HEK293 (cell line): ENCODE measurements around the gene CTIF.

Experiments
- CTCF ChIA-PET: fragments of 350-600 bp; formaldehyde crosslinking; extraction: SDS; loops from one replicate; lab custom pipeline; 2021; ENCODE audit warnings: antibody characterized with exemption; lab: Yijun Ruan, JAX
- POLR2A ChIA-PET: fragments of 300-600 bp; formaldehyde crosslinking; extraction: SDS; loops from one replicate; lab custom pipeline; 2020; ENCODE audit warnings: antibody characterized with exemption, inconsistent platforms; lab: Yijun Ruan, JAX
- H3K27ac ChIP-seq: fragments of 200-500 bp; sonication (Bioruptor generic); 2 replicates; pipeline ENCODE4 v1.5.1; 2014; ENCODE audit warnings: low read depth, low read length, control low read depth, inconsistent platforms; ENCODE audit errors: extremely low read depth
- H3K36me3 ChIP-seq, 2 experiments: fragments of 200-500 bp in 1 of 2; sonication (Bioruptor generic) in 1 of 2; 1 replicate in 1 of 2; 2 replicates in 1 of 2; pipeline ENCODE4 v1.5.1; 2014 to 2017; ENCODE audit warnings: inconsistent platforms in 2 of 2, low read length in 2 of 2; ENCODE audit not compliant: control insufficient read depth in 2 of 2, insufficient read depth in 1 of 2
- H3K4me1 ChIP-seq: fragments of 200-500 bp; sonication (Bioruptor generic); 2 replicates; pipeline ENCODE4 v1.5.1; 2014; ENCODE audit warnings: mild to moderate bottlenecking, low read length, inconsistent platforms; ENCODE audit not compliant: control insufficient read depth, insufficient read depth
- H3K4me3 ChIP-seq: 2 replicates; pipeline ENCODE4 v1.5.1; 2011; ENCODE audit warnings: low read depth, mild to moderate bottlenecking, control low read depth, low read length, moderate library complexity
- H3K9me3 ChIP-seq: fragments of 200-500 bp; sonication (Bioruptor generic); 2 replicates; pipeline ENCODE4 v1.5.1; 2014; ENCODE audit warnings: low read depth, low read length, inconsistent platforms; ENCODE audit not compliant: control insufficient read depth, insufficient read depth
- BCL11A ChIP-seq: fragments of 450-650 bp; formaldehyde crosslinking; IDR thresholded peaks from 2 replicates; pipeline ENCODE4 v1.5.1; 2016; ENCODE audit warnings: low read depth, missing biosample characterization, missing genetic modification characterization
- EGR2 ChIP-seq: fragments of 450-650 bp; formaldehyde crosslinking; IDR thresholded peaks from 2 replicates; pipeline ENCODE4 v1.5.1; 2016; ENCODE audit warnings: low read depth, missing biosample characterization, missing genetic modification characterization
- FEZF1 ChIP-seq: fragments of 450-650 bp; formaldehyde crosslinking; IDR thresholded peaks from 2 replicates; pipeline ENCODE4 v1.5.1; 2016; ENCODE audit warnings: missing biosample characterization, missing genetic modification characterization
- GLIS1 ChIP-seq: fragments of 450-650 bp; formaldehyde crosslinking; IDR thresholded peaks from 2 replicates; pipeline ENCODE4 v1.5.1; 2016; ENCODE audit warnings: missing biosample characterization, missing genetic modification characterization
- GLIS2 ChIP-seq: fragments of 450-650 bp; formaldehyde crosslinking; IDR thresholded peaks from 2 replicates; pipeline ENCODE4 v1.5.1; 2016; ENCODE audit warnings: missing biosample characterization, missing genetic modification characterization
- IKZF3 ChIP-seq: fragments of 450-650 bp; IDR thresholded peaks from 2 replicates; pipeline ENCODE4 v1.5.0; 2018; ENCODE audit warnings: missing biosample characterization, mild to moderate bottlenecking, missing genetic modification characterization, moderate library complexity
- PRDM1 ChIP-seq: fragments of 450-650 bp; formaldehyde crosslinking; IDR thresholded peaks from 2 replicates; pipeline ENCODE4; 2016; ENCODE audit warnings: missing biosample characterization, missing genetic modification characterization
- SCRT1 ChIP-seq: fragments of 450-650 bp; formaldehyde crosslinking; IDR thresholded peaks from 2 replicates; pipeline ENCODE4 v1.5.1; 2016; ENCODE audit warnings: missing biosample characterization, missing genetic modification characterization, borderline replicate concordance
- SETDB1 ChIP-seq: IDR thresholded peaks from one replicate; pipeline ENCODE4 v1.6.1; 2017; ENCODE audit warnings: mild to moderate bottlenecking, low read length, moderate library complexity, mixed read lengths; ENCODE audit not compliant: insufficient read length
- ZBTB11 ChIP-seq: fragments of 450-650 bp; formaldehyde crosslinking; conservative IDR thresholded peaks from 2 replicates; pipeline ENCODE4 v1.5.1; 2016; ENCODE audit warnings: low read depth, missing biosample characterization, missing genetic modification characterization
- ZBTB6 ChIP-seq: fragments of 450-650 bp; formaldehyde crosslinking; IDR thresholded peaks from 2 replicates; pipeline ENCODE4 v1.5.1; 2017; ENCODE audit warnings: missing biosample characterization, missing genetic modification characterization
- ZBTB8A ChIP-seq: fragments of 450-650 bp; formaldehyde crosslinking; IDR thresholded peaks from 2 replicates; pipeline ENCODE4 v1.5.1; 2016; ENCODE audit warnings: missing biosample characterization, missing genetic modification characterization
- ZFHX2 ChIP-seq: fragments of 450-650 bp; formaldehyde crosslinking; conservative IDR thresholded peaks from 2 replicates; pipeline ENCODE4 v1.5.1; 2016; ENCODE audit warnings: missing biosample characterization, missing genetic modification characterization
- ZIC2 ChIP-seq: fragments of 450-650 bp; formaldehyde crosslinking; IDR thresholded peaks from 2 replicates; pipeline ENCODE4 v1.5.1; 2016; ENCODE audit warnings: missing biosample characterization, missing genetic modification characterization
- ZNF221 ChIP-seq: fragments of 450-650 bp; formaldehyde crosslinking; IDR thresholded peaks from 2 replicates; pipeline ENCODE4 v1.5.1; 2017; ENCODE audit warnings: missing biosample characterization, missing genetic modification characterization, borderline replicate concordance
- ZNF600 ChIP-seq: fragments of 450-650 bp; formaldehyde crosslinking; IDR thresholded peaks from 2 replicates; pipeline ENCODE4 v1.5.1; 2016; ENCODE audit warnings: missing biosample characterization, missing genetic modification characterization
- ZNF639 ChIP-seq: fragments of 450-650 bp; formaldehyde crosslinking; IDR thresholded peaks from 2 replicates; pipeline ENCODE4 v1.5.1; 2016; ENCODE audit warnings: missing biosample characterization, missing genetic modification characterization
- ZNF792 ChIP-seq: fragments of 450-650 bp; formaldehyde crosslinking; IDR thresholded peaks from 2 replicates; pipeline ENCODE4 v1.5.1; 2016; ENCODE audit warnings: missing biosample characterization, missing genetic modification characterization

CTIF gene

GRCh38 chr18:48825101-48825745, 286.4 kb downstream of the CTIF start:
- no peak overlapping the region for H3K4me3 ChIP-seq
- ChIA-PET POLR2A (no interaction called here), CTCF (no interaction called here)
- no peak overlapping the region for H3K27ac ChIP-seq
- TF ChIP-seq IKZF3 (tag by site-specific recombination) (no peak), EGR2 (tag by site-specific recombination) (0 out of 2 replicates have a peak, but pooled peaks have one; percentile 24), ZFHX2 (peak; percentile 74), FEZF1 (tag by site-specific recombination) (peak; percentile 40)
- H3K9me3 ChIP-seq = no peaks in the 10 kb centered on the region
- no peaks in the 10 kb centered on the region for H3K36me3 ChIP-seq
- H3K4me1 ChIP-seq = peaks cover 37% of the 10 kb centered on the region

- CTCF ChIA-PET = no interaction called here
- Histone ChIP-seq H3K9me3 (no peaks in the 10 kb centered on the region), H3K27ac (no peak overlapping the region), H3K36me3 (no peaks in the 10 kb centered on the region), H3K4me3 (no peak overlapping the region), H3K4me1 (peaks cover 38% of the 10 kb centered on the region)
- TF ChIP-seq EGR2 (tag by site-specific recombination) = peak; percentile 62; the same call in 1 of the 2 replicates
- TF ChIP-seq ZNF639 (tag by site-specific recombination) = no peak
- peak; percentile 49; the same call in 1 of the 2 replicates for TF ChIP-seq ZFHX2
- POLR2A ChIA-PET = no interaction called here
Measured at GRCh38 chr18:48826271-48826670, 287.4 kb downstream of the CTIF start.

- ChIA-PET POLR2A (interaction anchor here (0.7 to 1.2 kb wide), 2 partner anchors 10 to 47 kb away, joined by 3 read pairs; no protein-coding TSS in a partner anchor), CTCF (interaction anchor here (1.2 to 1.4 kb wide), 2 partner anchors 34 to 152 kb away, joined by 3 read pairs; no protein-coding TSS in a partner anchor)
- no peaks in the 10 kb centered on the region for H3K9me3 ChIP-seq
- no peaks in the 10 kb centered on the region for H3K36me3 ChIP-seq
- peaks cover 38% of the 10 kb centered on the region for H3K4me1 ChIP-seq
- H3K4me3 ChIP-seq = no peak overlapping the region
- H3K27ac ChIP-seq = no peak overlapping the region
- TF ChIP-seq PRDM1 (tag by site-specific recombination) (0 out of 2 replicates have a peak, but pooled peaks have one; percentile 31), ZBTB6 (peak; percentile 39; the same call in 1 of the 2 replicates), ZNF221 (tag by site-specific recombination) (no peak)
Measured at GRCh38 chr18:48826806-48827205, 288.0 kb downstream of the CTIF start.

GRCh38 chr18:48827291-48828193, 288.7 kb downstream of the CTIF start:
- ChIA-PET POLR2A (interaction anchor here (0.7 to 1.9 kb wide), 6 partner anchors 8 to 118 kb away, joined by 3 to 7 read pairs (median 3); no protein-coding TSS in a partner anchor), CTCF (interaction anchor here (0.9 to 2.0 kb wide), 9 partner anchors 8 to 411 kb away, joined by 3 to 6 read pairs (median 3); no protein-coding TSS in a partner anchor)
- Histone ChIP-seq H3K4me1 (peaks cover 41% of the 10 kb centered on the region), H3K27ac (peak overlapping the region; percentile 82), H3K4me3 (no peak overlapping the region), H3K36me3 (no peaks in the 10 kb centered on the region), H3K9me3 (no peaks in the 10 kb centered on the region)
- TF ChIP-seq SCRT1 = no peak
- TF ChIP-seq BCL11A (tag by site-specific recombination) = no peak
- TF ChIP-seq ZIC2 (tag by site-specific recombination) = peak; percentile 91
- TF ChIP-seq SETDB1 = no peak
- TF ChIP-seq GLIS1 (tag by site-specific recombination) = peak; percentile 72
- peak; percentile 92 for TF ChIP-seq ZFHX2
- peak; percentile 48 for TF ChIP-seq ZNF600 (tag by site-specific recombination)
- peak; percentile 21; the same call in 1 of the 2 replicates for TF ChIP-seq ZBTB8A (tag by site-specific recombination)
- TF ChIP-seq EGR2 (tag by site-specific recombination) = peak; percentile 90
- peak; percentile 56 for TF ChIP-seq ZBTB11 (tag by site-specific recombination)
- TF ChIP-seq GLIS2 (tag by site-specific recombination) = peak; percentile 61
- no peak for TF ChIP-seq ZNF792 (tag by site-specific recombination)
